Activated CD4-positive, alpha-beta T cell treated with anti-CD3 and anti-CD28 coated beads for 4 hours (primary cell): ENCODE data around the gene GSK3B.
"Not testable (repeated sequence)": the region's sequence is repeated elsewhere in the genome, so short reads cannot be mapped to it uniquely, and the experiment has no call there.

Source experiments
- DNase-seq, 2 donors: peaks; one replicate each; pipeline ENCODE4 v3.0.0-alpha.2; 2020

Gene GSK3B

DNA sequence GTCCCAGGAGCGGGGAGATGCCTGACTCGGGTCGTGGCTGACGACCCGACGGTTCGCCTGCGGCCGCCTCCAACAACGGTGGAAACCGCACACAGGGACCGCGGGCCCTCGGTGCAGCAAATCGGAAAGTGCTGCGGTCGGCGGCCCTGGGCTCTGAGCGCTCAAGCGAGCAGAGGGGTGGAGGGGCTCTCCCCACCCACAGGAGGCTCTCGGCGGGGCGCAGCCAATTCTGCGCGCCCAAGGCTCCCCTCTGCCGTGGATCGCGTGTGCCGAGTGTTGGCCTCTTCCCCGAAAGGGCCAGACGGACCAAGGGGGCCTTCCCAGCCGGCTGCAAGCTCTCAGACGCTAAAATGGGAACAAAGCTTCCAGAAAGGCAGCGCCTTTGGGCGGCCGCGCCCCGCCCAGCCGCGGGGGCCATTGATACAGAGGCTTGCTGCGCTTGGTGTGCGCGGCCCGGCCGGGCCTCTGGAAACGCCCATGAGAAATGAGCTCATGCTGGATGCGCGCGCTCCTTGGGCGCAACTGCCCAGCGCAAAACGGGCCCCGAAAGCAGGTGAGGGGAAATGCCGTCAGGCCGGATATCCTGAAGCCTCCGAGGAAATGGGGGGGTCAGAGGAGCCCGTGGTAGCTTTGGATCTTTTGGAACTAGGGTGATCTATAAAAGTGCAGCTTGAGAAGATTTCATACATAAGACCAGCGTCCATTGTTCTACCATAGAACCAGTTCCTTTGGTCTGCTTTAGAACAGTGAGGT is 1.2 kb upstream of the GSK3B start:
- DNase-seq, result peak; percentile 68 to 79

DNA sequence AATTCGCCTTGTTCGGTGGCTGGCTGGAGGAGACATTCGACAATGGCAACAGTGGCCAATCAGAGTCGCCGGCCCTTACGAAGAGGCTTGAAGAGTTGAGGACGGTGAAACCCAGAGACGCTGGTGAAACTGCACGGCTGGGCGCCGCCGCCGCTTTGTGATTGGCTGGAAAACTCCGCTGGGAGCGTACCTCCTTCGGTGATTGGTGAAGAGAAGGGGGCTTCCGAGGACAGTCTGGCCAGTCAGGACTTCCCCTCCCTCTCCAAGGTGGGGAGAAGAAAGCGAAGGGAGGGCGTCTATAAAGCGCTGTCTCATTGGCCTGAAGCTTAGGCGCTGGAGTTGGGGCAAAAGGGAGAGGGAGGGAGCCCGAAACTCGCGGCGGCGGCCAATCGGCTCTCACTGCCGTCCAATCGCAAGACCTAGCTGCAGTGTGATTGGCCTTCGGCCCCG is 554 bp upstream of the GSK3B start:
- DNase-seq, result no peak

DNA sequence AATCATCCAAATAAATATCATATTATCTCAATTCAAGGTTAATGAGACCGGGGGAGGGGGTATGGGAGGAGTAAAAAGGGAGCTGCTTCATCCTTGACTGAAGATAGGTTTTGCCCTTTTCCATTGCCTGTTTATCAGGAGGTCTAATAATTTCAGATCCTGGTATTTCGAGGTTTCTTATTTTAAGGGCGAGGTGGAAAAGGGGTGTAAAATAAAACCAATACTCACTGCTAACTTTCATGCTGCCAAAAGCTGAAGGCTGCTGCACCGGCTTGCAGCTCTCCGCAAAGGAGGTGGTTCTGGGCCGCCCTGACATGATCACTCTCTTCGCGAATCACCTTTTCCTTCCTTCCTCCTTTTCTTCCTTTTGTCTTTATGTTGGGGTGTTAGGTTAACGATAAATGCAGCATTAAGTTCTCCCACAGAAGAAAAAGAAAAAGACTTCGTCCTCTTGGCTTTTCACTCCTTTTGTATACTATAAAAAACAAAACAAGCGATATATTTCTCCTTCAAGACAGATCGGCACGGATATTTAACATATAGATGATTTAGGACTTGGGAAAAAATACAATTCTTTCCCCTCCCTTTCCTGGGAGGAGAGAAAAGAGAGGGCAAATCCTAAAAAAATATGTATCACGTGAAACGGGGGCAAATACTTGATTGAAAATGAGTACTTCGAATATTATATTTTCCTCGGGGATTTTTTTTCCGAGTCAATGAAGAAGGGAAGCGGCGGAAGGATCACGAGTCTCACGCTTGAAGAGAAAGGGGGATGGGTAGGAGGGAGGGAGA is 932 bp downstream of the GSK3B start:
- peak in 1 of 2 donors; percentile 7 for DNase-seq

DNA sequence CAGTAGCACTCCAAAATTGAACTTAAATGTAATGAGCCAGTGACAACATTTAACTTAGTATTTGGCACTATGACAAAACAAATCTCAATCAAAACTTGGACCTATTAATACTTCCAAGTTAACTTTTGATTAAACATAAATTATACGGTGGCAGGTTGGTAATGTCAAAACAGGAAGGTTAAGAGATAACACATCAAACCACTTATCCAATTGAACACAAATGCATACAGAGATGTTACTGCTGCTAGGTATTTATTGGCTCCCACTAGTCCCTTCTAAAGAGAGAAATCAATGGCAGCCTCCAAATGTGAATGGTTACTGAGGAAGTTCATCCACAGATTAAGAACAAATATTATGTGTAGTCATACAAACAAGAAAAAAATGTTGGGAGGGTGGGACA is 1.8 kb downstream of the GSK3B start:
- no peak for DNase-seq

DNA sequence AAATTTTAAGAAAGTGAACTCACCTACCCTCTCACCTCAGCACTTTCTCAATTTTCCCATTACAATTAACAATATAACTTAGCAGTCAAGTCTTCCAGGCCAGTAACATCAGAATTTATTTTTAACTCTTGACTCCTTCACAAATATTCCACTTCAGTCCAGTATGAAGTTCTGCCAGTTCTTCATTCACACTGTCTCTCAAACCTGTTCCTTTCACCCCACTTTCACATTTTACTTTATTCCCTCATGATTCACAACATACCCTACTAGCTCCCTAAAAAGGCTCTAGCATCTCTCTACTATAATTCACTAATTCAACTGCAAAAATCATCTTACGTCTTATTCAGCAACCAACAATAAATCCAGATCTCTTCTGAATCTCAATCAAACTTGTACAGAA is 3.8 kb downstream of the GSK3B start:
- no peak for DNase-seq

DNA sequence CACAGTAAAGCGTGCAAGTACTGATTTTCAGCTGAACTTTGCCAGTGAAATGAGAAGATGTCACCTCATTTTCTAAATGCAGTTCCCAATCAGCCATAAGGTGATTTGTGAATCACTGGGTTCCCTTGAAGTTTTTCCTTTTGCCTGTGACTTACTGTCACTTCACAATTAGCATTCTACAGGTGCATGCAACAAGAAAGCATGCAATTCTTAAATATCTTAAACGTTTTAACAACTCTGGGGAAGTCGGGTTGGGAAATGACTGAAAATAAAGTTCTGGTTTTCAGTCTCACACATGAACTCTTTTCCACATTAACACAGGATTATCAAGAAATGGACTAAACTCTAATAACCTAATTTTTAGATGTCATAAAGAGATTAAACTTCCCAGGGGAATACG is 5.2 kb downstream of the GSK3B start:
- DNase-seq, result no peak

DNA sequence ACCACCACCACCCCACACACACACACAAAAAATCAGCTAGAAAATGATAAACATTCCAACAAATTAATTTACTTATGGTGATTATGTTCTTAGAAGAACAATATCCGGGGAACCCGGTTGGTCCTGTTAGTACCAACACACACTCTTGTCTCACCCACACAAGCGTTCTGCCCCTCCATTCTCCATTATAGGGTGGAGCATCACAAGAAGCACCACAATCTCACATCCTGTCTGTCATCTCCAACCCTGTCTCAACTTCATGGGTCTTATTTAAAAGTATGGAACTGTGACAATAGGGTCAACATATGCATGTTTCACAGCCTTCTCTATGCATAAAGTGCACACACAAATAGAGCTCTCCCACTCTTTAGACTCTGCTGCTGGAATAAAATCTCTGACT is 5.6 kb downstream of the GSK3B start:
- DNase-seq, result no peak

DNA sequence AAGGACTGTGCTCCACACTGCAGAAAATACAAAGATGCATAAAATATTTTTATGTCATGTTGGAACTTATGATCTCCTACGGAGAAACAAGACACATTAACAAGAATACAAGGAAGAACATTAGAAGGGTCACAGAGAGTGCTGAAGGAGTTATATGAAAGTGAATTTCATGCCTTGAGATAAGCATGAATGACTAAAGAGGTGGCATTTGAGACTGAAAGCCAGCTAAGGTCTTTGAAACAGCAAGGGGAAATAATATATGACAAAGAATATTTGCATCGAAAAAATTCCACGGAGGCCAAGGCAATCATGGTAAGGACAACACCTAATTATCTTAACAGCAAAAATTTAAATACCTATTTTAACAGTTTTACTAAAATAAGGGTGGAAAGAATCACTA is 12.5 kb downstream of the GSK3B start:
- no peak for DNase-seq

DNA sequence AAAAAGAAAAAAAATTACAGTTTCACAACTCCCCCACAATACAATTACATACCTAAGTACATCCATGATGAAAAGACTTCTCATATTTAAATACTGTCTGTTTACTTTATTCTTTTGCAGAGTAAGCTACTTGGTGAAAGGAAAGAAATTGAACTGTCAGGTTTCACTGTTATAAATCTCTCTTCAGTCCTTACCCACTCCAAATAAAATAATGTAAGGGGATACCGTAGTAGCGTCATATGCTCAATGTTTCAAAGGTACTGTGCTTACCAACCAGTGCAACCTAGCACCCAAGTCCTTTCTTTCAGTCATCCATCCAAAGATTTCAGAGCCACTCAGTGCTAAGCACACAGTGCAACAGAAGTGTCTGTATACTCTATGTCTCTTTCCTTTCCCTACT is 13.4 kb downstream of the GSK3B start:
- no peak for DNase-seq

DNA sequence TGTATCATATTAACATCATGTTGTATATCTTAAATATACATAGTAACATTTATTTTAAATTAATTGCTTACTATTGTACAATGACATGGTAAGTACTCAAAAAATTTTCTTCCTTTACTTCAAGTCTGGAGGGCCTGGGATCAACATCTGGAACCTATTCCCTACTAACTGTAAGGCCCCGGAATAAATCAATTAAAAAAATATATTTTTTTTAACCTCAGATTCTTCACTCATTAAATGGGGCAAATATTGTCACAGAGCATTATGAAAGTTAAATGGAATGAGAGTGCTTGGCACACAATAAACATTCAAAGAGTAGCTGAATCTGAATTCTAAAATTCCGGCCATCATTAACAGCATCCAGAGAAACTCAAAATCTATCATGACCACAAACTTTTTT is 16.5 kb downstream of the GSK3B start:
- no peak for DNase-seq

DNA sequence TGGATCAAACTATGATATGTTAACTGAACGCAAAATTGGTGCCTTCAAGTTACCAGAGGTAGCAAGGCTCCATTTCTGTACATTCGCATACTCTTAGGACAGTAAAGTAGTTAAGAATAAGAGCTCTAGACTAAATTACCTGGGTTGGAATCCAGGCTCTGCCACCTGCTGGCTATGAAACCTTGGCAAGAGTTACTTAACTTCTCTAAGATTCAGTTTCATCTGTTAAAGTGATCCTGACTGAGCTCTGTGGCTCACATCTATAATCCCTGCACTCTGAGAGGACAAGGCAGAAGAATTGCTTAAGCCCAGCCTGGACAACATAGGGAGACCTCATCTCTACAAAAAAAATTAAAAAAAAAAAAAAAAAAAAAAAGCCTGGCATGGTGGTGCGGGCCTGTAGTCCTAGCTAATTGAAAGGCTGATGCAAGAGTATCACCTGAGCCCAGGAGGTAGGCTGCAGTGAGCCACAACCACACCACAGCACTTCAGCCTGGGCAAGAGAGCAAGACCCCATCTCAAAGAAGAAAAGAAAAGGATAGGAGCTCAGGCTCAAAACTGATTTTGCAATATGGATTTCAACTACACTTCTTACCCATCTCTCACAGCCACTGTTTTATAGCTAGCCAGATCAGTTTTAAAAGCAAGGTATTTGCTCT is 21.3 kb downstream of the GSK3B start:
- DNase-seq, result no peak

DNA sequence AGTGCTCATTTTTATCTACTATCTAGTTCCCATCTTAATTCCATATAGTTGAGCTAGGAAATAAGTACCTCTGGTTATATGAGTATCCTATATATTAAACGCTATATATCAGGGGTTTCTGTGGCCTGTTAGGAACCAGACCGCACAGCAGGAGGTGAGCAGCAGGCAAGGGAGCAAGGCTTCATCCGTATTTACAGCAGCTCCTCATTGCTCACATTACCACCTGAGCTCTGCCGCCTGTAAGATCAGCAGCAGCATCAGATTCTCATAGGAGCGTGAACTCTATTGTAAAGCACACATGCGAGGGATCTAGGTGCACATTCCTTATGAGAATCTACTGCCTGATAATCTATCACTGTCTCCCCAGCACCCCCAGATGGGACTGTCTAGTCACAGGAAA is 23.0 kb downstream of the GSK3B start:
- no peak for DNase-seq

DNA sequence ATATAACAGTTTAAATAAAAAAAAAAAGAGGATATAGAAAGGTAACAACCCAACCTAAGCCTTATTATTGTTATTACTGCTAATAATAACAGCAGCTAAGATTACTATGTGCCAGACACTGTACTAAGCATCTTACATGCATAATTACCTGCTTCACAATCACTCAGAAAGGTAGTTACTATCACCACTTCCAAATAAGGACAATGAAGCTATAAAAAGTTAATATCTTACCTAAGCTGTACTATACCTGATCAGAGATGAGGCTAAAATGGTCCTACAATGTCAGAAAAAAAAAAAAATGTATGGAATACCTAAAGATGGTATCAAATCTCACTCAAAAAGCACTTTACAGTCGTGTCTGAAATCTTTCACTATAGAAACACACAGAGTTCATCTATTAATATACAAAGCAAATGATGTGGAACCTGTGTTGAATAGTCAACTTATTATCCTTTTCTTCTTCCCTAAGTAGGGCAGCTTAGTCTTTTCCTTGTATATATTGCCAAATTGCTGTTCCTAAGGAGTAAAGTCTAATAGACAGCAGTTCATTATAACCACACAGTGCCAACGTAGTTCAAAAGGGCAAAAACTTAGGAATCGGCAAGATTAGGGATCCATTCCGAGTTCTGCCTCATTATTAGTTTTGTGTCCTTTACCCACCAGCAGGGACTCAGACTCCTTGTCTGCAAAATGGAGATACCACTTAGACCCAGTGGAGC is 23.8 kb downstream of the GSK3B start:
- DNase-seq, result no peak

DNA sequence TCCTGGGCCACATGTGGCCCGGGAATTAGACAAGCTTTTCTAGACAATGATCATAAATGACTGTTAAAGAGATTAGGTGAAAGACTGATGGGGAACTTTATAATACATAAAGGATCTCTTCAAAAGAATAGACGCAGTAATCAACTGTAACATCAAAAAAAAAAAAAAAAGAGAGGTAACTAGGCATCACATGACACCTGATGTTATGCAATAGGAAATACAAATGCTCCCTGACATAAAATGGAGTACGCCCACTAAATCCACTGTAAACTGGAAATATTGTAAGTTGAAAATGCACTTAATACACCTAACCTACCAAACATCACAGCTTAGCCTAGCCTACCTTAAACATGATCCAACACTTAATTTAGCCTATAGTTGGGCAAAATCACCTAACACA is 27.2 kb downstream of the GSK3B start:
- no peak for DNase-seq

DNA sequence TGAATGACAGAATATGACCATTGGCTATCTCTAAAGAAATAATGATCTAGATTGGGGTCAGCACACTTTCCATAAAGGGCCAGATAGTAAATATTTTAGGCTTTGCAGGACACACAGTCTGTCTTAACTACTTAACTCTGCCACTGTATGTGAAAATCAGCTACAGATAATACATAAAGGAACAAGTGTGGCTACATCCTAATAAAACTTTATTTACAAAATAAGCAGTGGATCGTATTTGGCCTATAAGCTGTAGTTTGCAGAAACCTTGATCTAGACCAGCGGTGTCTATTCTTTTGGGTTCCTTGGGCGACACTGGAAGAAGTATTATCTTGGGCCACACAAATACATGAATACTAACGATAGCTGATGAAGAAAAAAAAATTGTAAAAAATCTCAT is 27.6 kb downstream of the GSK3B start:
- no peak for DNase-seq

DNA sequence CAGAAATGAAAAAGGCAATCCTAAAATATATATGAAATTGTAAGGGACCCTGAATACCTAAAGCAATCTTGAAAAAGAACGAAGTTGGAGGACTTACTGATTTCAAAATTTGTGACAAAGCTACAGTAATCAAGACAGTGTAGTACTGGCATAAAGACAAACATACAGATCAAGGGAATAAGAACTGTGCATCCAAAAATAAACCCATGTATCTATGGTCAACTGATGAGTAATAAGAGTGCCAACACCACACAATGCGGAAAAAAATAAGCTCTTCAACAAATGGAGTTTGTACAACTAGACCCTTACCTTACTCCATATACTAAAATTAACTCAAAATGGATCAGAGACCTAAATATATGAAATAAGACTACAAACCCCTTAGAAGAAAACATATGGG is 29.6 kb downstream of the GSK3B start:
- DNase-seq, result no peak

DNA sequence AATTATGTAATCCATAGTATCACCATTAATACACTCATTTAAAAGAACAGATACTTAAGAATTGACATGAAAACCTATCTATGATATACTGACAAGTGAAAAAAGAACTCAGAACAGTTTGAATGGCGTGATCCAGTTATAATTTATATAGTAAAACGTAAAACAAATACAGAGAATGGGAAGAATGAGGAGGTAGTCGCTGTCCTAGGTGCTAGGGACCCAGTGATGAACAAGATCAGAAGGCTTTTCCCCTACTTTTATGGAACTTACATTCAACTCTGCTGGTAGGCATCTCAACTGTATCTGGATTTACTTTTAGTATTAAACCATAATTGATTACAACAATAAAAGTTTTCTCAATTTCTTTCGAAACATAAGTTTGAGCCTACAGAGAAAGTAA is 31.8 kb downstream of the GSK3B start:
- no peak for DNase-seq

DNA sequence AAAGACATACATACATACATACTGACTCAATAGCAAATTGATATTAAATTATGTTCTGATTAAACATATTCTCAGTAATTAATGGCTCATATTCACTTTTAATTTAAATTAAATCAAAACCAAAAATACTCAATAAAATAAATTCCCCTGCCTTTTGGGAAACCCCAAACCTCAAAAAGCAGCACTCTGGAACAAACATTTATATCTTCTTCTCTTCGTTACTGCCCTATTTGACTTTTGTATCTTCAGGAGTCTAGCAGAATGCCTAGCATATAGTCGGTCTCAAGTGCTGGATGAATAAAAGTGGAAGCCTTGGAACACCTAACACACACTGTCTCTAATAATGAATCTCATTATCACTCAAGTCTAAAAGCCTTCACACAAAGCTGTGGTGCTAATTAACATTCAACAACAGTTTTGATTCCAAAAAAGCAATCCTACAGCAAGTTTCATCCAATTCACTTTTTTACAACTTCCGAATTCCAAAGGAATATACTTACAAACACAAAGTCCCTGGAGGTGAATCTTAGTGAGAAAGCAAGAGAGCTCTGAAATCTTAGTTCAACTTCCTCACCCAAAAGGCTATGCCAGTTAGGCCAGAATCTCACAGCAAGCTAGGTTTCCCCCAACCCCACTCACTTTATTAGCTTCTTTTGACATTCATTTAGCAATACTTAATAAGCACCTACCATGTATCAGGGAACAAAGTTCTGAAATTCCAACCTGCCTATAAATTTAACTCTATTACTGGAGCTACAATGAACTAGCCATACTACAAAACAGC is 35.0 kb downstream of the GSK3B start:
- DNase-seq, result no peak

DNA sequence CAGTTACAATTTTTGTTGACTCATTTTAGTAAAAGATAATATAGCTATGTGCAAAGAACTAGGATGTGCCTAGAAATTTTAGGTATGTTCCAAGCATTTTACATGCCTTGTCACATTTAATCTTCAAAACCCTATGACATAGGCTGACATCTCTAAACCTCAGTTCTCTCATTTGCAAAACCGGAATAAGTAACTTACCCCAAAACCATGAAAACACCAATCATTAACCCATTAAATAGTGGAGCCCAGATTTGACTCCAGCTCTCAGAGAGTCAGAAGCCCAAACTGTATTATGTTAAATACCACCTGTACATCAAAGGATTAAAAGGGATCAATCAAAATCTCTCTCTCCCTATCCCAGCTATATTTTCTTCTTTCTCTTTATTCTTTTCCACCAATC is 36.6 kb downstream of the GSK3B start:
- no peak for DNase-seq

DNA sequence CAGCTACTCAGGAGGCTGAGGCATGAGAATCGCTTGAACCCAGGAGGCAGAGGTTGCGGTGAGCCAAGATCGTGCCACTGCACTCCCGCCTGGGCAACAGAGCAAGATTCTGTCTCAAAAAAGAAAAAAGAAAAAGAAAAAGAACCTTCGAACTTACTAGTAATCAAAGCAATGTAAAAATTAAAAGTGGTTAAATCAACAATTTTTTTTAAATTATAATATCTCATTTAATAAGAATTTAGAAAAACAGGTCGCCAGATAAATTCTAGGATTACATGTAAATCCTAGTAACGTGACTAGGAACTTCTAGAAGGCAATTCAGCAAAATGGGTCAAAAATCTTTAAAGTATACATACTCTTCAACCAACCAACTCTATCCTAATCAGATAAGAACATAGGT is 37.2 kb downstream of the GSK3B start:
- no peak for DNase-seq

DNA sequence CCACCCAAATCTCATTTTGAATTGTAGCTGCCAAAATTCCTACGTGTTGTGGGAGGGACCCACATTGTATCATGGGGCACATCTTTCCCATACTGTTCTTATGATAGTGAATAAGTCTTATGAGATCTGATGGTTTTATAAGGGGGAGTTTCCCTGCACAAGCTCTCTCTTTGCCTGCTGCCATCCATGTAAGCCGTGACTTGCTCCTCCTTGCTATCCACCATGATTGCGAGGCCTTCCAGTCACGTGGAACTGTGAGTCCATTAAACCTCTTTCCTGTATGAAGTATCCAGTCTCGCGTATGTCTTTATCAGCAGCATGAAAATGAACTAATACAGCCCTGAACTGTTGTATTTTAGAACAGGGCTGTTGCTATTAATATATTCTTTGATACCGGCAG is 40.6 kb downstream of the GSK3B start:
- not testable (repeated sequence) for DNase-seq

DNA sequence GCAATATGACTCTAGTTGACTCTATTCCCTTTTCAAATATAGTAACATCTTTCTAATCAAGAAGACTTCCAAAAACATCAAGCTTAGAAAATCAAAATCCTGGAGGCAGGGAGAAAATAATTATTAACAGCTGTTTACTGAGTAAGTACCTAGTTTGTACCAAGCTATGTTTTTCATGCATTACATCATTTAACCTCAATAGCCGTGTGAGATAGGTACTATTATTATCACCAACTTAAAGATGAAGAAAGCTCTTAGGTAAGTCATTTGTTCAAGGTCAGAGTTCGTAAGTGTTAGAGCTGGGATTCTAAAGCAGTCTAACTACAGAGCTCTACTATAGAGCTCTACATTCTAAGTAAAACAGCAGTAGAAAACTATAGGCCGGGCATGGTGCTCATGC is 41.6 kb downstream of the GSK3B start:
- DNase-seq, result no peak

DNA sequence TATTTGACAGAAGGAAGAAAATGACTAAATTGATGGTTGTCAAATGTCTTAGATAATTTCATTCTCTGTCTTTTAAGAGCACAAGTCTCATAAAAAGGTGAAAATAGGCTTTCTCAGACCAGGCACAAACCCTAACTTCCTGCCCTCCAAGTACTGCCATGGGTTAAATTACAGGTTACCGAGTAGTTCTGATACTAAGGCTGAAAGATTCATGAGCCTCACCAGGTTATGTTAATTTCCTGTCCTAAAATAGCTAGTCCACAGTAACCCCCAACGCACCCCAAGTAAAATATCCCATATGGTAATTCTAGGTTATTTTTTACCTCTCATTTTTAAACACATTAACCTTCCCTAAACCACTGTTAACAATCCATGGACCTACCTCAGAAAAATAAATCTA is 42.0 kb downstream of the GSK3B start:
- no peak for DNase-seq
